DOHH2 (cell line): ENCODE measurements around the gene SGCD.

Source experiments
- H3F3A ChIP-seq: fragments of 200-600 bp; sonication (generic), shearing (Covaris generic); 2 replicates; pipeline ENCODE4 v1.6.0; 2016; ENCODE audit warnings: antibody characterized with exemption, mild to moderate bottlenecking; ENCODE audit not compliant: control insufficient read depth, insufficient read depth
- H3K27ac ChIP-seq: fragments of 200-600 bp; sonication (generic); 2 replicates; pipeline ENCODE4 v1.5.1; 2014; ENCODE audit warnings: low read depth, mild to moderate bottlenecking, low read length, moderate library complexity
- H3K27me3 ChIP-seq: fragments of 200-600 bp; sonication (generic); 2 replicates; pipeline ENCODE4 v1.6.1; 2014; ENCODE audit warnings: mild to moderate bottlenecking, low read length, mixed read lengths; ENCODE audit not compliant: control insufficient read depth
- H3K36me3 ChIP-seq: fragments of 200-600 bp; sonication (generic); 2 replicates; pipeline ENCODE4 v1.6.1; 2014; ENCODE audit warnings: mild to moderate bottlenecking, low read length, moderate library complexity, mixed read lengths; ENCODE audit not compliant: control insufficient read depth
- H3K4me1 ChIP-seq: fragments of 200-600 bp; sonication (generic); 2 replicates; pipeline ENCODE4 v1.6.1; 2014; ENCODE audit warnings: mild to moderate bottlenecking, low read length, mixed read lengths; ENCODE audit not compliant: control insufficient read depth
- H3K4me2 ChIP-seq: fragments of 200-600 bp; sonication (generic); 2 replicates; pipeline ENCODE4 v1.6.0; 2014; ENCODE audit warnings: mild to moderate bottlenecking, low read length, moderate library complexity
- H3K4me3 ChIP-seq: fragments of 200-600 bp; sonication (generic); 2 replicates; pipeline ENCODE4 v1.5.1; 2014; ENCODE audit warnings: mild to moderate bottlenecking, low read length, mixed read lengths
- H3K79me2 ChIP-seq: fragments of 200-600 bp; sonication (generic); 2 replicates; pipeline ENCODE4 v1.6.1; 2014; ENCODE audit warnings: mild to moderate bottlenecking, low read length, mixed read lengths; ENCODE audit not compliant: control insufficient read depth
- H3K9me2 ChIP-seq: fragments of 200-600 bp; sonication (generic); replicated peaks from 2 replicates; pipeline ENCODE4 v1.6.1; 2014; ENCODE audit warnings: mild to moderate bottlenecking, low read length, mixed read lengths; ENCODE audit not compliant: control insufficient read depth
- H3K9me3 ChIP-seq: fragments of 200-600 bp; sonication (generic); 2 replicates; pipeline ENCODE4 v1.6.1; 2014; ENCODE audit warnings: antibody characterized with exemption, low read length, mixed read lengths; ENCODE audit not compliant: control insufficient read depth, insufficient read depth
- H4K20me1 ChIP-seq: fragments of 200-600 bp; sonication (generic); 2 replicates; pipeline ENCODE4 v1.6.0; 2014; ENCODE audit warnings: low read depth, mild to moderate bottlenecking, antibody characterized with exemption, low read length, moderate library complexity; ENCODE audit not compliant: control insufficient read depth, insufficient read depth
- CTCF ChIP-seq: fragments of 200-600 bp; sonication (generic); IDR thresholded peaks from one replicate; pipeline ENCODE4 v1.5.1; 2014; ENCODE audit warnings: antibody characterized with exemption, mild to moderate bottlenecking, low read depth, low read length; ENCODE audit not compliant: poor library complexity, severe bottlenecking
- EZH2phosphoT487 ChIP-seq: fragments of 200-600 bp; sonication (generic); IDR thresholded peaks from 2 replicates; pipeline ENCODE4 v1.6.1; 2017; ENCODE audit warnings: borderline replicate concordance, mild to moderate bottlenecking, antibody characterized with exemption, low read length, moderate library complexity, mixed read lengths

The SGCD gene

GRCh38 chr5:156706631-156707030, 379.7 kb downstream of the SGCD start:
- Histone ChIP-seq H3K4me1 (no peaks in the 10 kb centered on the region), H3K9me2 (no peaks in the 10 kb centered on the region; the same call in 1 of the 2 replicates), H4K20me1 (no peaks in the 10 kb centered on the region), H3F3A (no peaks in the 10 kb centered on the region), H3K27ac (no peak overlapping the region), H3K79me2 (no peaks in the 10 kb centered on the region), H3K36me3 (no peaks in the 10 kb centered on the region), H3K27me3 (no peaks in the 10 kb centered on the region), H3K4me2 (no peak overlapping the region), H3K4me3 (no peak overlapping the region), H3K9me3 (no peaks in the 10 kb centered on the region)
- TF ChIP-seq CTCF (no peak), EZH2phosphoT487 (no peak)

- no peaks in the 10 kb centered on the region for H3F3A ChIP-seq
- no peak overlapping the region for H3K4me2 ChIP-seq
- no peaks in the 10 kb centered on the region for H3K27me3 ChIP-seq
- H3K36me3 ChIP-seq: no peaks in the 10 kb centered on the region
- TF ChIP-seq CTCF (no peak), EZH2phosphoT487 (no peak)
- H4K20me1 ChIP-seq: no peaks in the 10 kb centered on the region
- H3K4me1 ChIP-seq: no peaks in the 10 kb centered on the region
- no peak overlapping the region for H3K27ac ChIP-seq
- H3K9me3 ChIP-seq: no peaks in the 10 kb centered on the region
- no peaks in the 10 kb centered on the region; the same call in 1 of the 2 replicates for H3K9me2 ChIP-seq
- H3K79me2 ChIP-seq: no peaks in the 10 kb centered on the region
- H3K4me3 ChIP-seq: no peak overlapping the region
Measured at GRCh38 chr5:156707750-156708149, 380.8 kb downstream of the SGCD start.

- Histone ChIP-seq H4K20me1 (no peaks in the 10 kb centered on the region), H3K79me2 (no peaks in the 10 kb centered on the region), H3F3A (no peaks in the 10 kb centered on the region), H3K4me3 (no peak overlapping the region), H3K9me2 (no peaks in the 10 kb centered on the region), H3K4me1 (peaks cover 8% of the 10 kb centered on the region; the same call in 1 of the 2 replicates), H3K27me3 (no peaks in the 10 kb centered on the region), H3K36me3 (no peaks in the 10 kb centered on the region), H3K9me3 (no peaks in the 10 kb centered on the region), H3K4me2 (no peak overlapping the region), H3K27ac (no peak overlapping the region)
- TF ChIP-seq EZH2phosphoT487 (no peak), CTCF (no peak)
Measured at GRCh38 chr5:156715287-156715686, 388.3 kb downstream of the SGCD start.
